HG03558 (cell line): ENCODE data around the gene PPP6R2.

Experiments used
- ATAC-seq: cut with Tn5 transposase; IDR thresholded peaks from one replicate; pipeline ENCODE4 v1.9.1; 2021; ENCODE audit warnings: moderate number of reproducible peaks; ENCODE audit not compliant: unreplicated experiment; ENCODE audit errors: extremely low read depth

The PPP6R2 gene

DNA sequence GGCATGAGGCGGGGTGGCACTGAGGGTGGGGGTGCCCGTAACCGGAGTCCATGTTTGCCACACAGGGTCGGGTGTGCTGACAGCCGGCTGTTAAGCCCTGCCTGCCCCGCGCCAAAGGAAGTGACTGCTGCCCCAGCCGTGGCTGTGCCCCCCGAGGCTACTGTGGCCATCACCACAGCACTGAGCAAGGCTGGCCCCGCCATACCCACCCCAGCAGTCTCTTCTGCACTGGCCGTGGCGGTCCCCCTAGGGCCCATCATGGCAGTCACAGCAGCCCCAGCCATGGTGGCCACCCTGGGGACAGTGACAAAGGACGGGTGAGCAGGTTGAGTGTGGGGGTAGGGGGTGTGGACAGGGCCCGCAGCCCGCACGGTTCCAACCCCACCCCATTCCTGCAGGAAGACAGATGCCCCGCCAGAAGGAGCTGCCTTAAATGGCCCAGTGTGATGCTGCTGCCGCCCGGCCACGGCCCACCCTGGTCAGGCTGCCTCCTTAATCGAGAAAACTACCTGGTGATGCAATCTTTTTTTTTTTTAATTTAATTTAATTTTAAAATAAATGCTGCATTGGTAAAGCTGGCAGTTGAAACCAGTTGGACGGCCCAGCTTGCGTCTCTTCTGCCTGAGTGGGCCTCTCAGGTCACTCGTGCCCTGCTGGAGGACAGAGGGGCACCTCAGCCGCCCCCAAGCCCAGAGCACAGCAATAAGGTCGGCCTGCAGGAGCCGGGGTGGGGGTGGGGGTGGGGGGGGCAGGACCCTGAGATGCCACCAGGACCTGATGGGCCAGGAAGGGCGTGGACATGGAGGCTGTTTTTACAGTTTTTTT is 100.9 kb downstream of the PPP6R2 start:
- ATAC-seq: no peak

DNA sequence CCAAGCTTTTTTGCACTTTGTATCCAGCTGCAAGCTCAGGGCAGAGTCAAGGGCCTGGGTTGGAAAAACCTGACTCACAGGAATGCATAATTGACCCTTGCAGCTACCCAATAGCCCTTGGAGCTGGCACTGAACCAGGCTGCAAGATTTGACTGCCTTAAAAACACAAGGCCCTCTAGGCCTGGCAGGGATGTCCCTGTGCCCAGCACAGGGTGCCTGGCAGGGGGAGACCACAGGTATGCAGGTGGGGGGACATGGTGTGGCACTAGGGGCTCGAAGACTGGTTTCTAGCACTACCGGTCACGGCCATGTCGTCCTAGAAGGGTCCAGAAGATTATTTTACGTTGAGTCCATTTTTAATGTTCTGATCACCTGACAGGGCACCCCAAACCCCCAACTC is 101.5 kb downstream of the PPP6R2 start:
- no peak for ATAC-seq

DNA sequence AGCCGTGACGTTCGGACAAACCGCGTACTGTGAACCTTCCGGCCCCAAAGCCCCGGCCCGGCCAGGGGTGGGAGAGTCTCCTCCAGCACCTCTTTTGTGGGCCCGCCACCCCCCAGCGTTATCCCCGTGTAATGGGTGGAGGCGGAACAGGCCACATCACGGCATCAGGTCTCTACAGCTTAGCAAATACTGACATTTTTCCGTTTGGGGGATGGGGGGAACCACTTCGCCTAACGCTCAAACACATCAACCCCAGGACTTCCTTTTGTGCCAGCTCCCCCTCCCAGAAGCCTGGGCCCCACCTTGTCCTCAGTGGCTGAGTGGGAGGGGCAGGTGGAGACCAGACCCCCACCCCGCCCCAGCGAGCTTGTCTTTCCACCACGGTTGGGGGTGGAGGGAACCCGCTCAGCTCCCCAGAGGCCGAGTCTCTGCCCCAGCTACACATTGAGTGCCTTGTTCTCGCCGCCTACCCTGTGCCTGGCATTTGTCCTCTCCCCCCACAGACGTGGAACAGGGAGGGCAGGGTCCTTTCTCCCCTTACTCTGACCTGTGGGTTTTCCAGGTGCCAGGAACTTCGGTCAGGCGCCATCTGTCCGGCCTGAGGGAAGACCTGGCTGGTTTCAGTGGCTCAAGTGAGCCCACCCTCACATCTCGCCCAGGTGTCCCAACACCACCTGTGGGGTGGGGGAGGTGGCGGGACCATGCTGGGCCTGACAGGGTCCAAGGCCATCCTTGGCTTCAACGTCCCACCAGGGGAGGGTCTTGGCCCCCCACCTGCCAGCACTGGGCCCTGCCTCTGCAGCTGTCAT is 102.1 kb downstream of the PPP6R2 start:
- ATAC-seq: no peak

DNA sequence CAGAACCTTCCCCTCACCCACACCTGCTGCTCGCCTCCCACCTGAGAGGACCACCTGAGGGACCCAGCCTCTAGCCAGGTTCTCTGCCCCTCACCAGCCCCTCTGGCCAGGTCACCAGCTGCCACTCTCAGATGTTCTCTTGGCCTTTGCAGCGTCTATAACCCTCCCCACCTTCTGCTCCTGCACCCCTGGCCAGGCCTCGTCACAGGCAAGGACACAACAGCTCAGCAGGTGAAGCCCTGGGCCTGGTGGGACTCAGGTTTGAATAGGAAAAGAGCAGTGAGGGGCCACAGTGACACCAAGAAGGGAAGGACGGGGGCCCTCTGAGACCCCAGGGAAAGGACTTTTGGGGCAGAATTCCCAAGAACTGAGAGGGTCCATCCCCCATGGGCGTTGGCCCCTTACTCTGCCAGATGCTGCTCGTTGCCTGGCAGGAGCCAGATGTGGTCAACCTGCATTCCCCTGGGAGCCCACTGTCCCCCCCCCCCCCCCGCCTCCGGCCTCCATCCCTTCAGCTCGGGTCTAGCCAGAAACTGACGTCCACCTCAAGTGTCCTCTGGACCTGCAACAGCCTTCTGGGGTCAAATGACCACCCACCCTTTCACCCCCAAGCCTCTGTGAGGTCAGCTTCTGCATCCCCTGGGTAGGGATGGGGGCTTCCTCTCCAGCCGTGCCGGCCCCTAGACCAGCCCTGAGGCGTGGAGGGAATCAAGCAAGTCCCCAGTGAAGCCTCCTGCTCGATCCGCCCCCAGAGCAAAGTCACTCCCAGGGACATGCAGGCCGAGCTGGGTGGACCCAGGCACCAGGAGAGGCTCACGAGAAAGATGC is 103.0 kb downstream of the PPP6R2 start:
- ATAC-seq: no peak

DNA sequence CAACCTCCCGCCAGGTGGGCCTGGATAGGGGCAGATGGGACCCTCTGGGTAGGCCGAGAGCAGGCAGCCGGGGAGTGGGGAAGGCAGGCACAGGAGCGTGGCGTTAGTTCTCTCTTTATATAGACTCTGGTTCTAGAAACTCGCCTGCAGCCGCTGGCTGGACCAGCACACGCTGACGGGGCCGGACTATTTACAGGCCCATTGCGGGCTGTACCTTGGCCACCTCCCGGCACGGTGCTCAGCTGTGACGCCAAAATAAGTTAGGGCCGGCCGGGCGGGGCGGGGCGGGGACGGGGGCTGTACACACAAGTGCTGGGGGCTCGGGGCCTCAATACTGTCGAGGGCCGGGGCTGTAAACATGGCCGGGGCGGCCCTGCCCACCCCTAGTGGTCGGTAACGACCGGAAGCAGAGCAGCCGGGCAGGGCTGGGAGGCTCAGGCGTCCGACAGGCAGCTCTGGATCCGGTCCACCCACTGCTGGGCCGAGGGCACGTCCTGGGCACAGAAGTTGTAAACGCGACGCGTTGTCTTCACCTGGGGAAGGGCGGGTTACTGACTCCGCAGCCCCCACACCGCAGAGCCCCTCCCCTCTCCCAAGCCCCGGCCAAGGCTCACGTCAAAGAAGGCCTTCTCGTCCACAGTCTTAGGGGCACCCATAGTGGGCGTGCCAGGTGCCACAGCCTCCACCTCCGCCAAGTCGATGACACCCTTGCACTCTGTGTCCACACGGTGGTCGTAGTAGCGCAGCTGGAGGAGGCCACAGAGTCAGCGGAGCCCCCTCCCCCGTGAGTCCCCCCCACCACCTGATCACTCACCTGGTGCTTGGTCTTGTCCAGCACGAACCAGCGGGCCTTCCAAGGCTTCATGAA is 103.8 kb downstream of the PPP6R2 start:
- ATAC-seq: no peak

DNA sequence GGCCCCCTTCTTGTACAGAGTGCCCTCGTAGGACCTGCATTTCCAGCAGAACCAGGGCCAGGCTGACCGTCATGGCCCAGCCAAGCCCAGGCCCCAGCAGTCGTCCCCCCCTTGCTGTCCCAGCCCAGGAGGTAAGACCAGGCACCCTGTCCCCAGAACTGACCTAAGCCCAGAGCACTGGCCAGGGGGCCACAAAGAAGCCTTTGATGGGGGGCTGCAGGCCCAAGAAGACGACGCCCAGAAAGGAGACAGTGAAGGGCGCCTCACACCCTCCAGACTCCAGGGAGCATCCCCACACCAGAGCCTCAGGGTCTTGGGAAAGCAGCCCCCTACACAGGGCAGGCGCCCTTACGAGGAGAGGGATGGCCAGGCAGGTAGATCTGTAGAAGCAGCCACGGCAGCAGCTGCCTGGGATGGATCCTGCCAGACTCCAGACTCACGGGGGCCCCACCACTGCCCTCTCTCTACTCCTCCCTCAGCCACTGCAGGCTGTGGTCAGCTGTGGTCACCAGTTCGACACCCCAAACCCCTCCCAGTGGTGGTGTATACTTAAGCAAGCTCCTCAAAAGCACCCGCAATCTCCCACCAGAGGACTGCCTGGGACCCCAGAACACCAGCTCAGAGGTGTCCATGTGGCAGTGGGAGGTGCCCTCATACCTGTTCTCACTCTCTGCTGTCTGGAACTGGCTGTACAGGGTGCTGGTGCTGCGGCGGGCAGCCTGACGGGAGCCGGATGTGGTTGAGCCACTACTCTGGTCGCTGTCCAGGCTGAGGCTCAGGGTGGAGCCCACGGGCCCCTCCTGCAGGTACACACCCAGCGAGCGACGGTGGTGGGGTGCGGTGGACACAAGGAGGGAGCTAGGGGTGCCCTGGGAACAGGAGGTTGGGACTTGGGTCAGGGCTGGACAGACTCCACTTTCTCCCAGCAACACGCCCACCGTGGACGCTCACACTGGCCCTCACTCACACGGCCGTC is 104.7 kb downstream of the PPP6R2 start:
- ATAC-seq: no peak

DNA sequence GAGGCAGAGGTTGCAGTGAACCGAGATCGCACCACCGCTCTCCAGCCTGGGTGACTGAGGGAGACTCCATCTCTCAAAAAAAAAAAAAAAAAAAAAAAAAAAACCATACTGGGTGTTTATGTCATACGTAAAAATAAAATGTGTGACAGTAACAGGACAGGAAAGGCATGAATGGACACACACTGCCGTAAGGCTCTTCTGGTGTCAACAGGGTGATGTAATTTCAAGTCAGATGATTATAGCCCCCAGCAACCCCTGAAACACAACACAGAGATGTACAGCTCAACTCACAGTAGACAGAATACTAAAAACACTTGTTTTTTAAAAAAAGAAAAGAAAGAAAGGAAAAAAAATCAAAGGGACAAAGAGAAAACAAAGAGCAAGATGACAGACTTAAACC is 109.5 kb downstream of the PPP6R2 start:
- ATAC-seq: no peak

DNA sequence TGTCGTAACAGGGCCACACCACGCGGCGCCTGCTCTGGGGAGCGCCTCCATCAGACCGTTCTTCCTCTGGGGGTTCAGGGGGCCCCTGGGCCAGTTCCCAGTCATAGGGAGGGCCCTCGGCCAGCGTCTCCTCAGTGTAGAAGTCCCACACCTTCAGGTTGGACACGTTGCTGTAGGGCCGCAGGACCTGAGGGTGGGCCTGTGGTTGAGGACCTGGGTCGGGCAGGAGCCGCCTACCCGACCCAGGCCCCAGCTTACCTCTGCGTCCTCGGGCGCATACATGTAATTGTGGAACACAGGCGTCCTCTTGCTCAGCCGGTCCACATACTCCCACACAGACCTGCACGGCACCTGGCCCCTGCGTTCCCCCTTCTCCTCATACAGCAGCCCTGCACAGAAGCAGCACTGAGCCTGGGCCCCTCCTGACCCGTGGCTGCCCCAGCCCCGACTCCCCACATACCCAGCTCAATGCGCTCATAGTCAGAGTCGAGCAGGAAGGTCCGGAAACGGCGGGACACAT is 111.5 kb downstream of the PPP6R2 start:
- no peak for ATAC-seq

DNA sequence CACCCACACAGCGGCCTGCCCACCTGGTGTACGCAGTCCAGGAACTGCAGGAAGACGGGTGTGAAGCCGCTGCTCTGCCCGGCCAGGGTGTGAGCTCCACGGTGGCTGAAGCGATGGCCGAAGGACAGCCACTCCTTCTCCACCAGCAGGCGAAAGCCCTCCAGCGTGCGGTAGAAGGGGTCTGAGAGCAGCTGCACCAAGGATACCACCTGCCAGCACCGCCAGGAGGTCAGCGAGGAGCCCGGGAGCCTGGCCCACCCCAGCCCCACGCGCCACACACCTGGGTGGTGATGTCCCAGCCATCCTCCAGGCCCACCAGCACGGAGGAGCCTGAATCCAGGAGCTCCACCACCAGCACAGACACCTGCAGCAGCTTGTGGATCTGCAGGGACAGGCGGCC is 112.1 kb downstream of the PPP6R2 start:
- no peak for ATAC-seq

DNA sequence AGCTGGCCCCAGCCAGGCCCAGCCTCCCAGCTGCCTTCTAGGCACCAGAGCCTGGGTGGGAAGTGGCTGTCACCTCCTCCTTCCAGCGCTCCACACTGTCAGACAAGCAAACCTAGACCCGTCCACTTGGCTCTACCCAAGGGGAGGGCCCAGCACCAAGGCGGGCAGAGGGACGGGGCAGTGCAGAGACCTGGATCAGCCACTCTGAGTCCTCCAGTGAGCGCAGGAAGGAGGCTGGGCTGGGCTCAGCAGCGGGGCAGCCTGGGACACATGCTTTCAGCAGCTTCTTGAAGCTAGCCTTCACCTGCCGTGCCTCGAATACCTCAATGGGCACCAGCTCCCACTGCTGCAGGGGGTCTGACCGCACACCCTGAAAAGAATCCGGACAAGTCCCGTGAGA is 112.9 kb downstream of the PPP6R2 start:
- ATAC-seq: no peak

DNA sequence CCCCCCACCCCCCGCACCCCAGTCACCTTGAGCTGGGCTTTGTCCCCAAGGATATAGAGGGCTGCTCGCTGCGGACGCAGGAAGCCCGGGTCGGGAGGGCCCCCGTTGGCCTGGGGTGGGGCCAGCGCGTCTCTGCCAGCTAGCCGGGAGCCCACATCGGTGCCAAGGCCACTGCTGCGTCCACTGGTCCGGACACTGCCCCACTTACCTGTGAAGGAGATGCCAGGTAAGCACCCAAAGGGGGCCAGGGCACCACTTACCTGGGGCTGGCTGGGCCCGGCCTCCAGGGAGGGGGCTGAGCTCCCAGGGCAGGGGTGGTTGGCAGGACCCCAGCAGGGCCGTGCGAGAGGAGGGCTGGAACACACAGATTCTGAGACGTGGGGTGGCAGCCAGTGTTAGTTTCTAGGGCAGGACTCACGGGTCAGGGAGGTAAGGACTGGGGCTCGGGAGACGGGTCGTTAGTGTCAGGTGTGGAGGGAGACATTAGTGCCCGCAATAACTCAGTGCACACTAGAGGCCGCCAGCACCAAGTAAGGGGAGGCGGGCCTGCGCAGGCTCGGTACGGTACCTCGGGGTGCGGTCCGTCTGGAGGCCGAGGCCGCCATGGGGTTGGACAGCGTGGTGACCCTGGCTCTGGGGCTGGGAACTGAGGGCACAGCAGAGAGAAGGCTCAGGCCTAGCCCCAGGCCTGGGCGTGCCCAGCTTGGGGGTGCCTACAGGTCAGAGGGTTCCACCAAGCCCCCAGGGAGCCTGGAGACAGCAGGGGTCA is 113.5 kb downstream of the PPP6R2 start:
- ATAC-seq: no peak

DNA sequence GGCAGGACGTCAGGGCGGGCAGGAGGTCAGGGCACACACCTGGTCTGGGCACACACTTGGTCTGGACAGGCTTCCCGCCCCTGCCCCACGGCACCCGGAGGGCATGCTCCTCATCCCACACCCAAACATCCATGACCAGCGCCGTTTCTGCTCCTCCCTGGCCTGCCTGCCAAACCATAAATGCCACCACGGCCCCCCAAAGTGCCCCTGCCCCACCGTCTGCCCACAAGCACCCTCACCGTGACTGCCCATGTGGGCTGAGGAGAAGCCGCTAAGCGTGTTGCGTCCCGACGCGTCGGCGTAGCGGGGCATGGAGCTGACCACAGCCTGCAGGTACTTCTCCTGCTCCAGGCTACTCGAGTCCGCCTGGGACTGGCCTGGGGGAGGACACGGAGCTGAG is 115.9 kb downstream of the PPP6R2 start:
- no peak for ATAC-seq

DNA sequence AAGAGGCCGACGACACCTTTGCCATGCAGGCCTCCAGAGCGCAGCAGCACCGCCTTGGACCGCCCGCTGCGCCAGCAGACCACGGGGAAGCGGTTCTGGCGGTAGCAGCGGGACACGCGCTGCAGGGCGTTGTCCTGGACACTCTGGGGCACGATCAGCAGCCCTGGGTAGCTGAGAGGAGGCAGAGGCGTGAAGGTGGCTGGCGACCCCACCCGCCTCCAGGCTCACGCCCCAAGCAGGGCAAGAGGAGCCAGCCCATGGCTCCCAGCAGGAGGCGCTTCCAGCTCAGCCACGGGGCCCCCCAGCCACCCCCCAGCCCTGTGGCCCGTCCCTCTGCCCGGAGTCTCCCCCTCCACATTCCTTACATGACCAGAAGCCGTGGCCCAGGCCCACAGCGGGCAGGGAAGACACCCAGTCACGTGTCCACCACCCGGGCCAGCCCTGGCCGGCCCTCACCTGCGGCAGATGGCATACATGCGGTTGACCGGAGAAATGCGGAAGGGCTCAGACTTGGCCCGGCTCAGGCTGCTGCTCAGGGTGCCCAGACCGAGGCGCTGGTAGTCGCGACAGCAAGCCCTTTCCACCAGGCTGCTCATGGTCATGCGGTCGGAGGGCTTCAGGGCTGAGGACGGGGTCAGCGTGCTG is 116.5 kb downstream of the PPP6R2 start:
- no peak for ATAC-seq

DNA sequence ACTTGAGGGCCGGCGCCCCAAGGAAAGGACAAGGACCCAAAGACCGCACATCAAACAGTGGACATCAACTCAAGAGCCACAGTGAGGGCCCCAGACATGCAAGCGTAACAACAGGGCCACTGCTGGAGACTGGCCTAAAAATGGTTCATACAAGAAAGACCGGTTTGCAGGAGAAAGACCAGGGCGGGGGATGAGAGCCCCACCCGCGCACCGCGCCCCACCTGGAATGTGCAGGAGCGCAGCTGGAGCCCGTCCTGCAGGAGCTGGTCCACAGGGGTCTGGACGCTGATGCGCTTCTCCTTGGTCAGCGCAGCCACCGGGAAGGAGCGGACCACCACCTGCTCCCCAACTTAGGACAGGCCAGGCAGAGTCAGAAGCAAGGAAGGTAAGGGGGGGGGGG is 117.8 kb downstream of the PPP6R2 start:
- ATAC-seq: no peak

DNA sequence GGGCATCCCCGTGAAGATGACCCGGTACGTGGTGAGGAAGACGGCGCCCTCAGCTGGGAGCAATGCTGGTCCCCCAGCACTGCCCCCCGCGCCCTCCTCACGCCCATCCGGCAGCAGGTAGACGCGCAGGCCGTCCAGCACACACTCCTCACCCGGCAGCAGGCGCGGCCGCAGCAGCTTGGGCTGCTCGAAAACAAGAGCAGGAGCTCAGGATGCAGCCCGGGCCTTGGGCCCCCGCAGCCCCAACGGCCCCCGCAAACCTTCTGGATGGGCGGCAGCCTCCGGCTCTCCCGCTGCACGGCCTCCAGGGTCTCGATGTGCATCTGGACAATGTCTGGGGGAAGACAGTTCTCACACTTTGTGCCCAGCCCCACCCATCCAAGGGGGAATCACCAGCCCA is 118.4 kb downstream of the PPP6R2 start:
- no peak for ATAC-seq

DNA sequence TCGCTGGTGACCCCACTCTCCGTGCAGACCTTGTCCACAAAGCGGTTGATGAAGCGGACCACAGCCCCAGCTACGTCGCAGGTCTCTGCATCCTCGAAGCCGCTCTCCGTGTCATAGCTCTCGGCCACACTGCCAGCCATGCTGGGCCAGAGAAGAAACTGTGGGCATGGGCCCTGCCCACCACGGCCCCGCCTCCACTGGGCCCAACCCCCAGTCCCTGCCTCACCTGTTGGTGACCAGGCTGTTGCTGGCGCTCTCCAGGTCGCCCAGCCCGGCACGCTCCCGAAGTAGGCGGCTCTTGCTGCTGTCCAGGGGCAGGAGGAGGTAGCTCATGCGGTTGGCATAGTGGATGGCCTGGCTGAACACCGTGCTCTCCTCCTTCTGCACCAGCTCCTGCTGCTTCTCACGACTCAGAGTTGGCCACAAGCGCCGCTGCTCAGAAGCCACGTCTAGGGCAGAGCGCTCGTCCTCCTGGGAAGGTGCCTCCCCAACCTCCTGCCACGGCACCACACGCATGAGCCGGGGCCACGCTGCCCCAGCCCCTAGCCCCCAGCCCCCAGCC is 118.9 kb downstream of the PPP6R2 start:
- ATAC-seq: no peak
